Mesodermal cell (in vitro differentiated cells): Measurements from ENCODE around the gene CRAT.

ENCODE experiments used
- H3K27ac ChIP-seq: 2 replicates; pipeline ENCODE4 v1.7.0; 2013; ENCODE audit warnings: mild to moderate bottlenecking, low read depth, low read length, moderate library complexity; ENCODE audit not compliant: severe bottlenecking
- H3K36me3 ChIP-seq: 2 replicates; pipeline ENCODE4 v1.7.1; 2013; ENCODE audit warnings: mild to moderate bottlenecking, low read length, moderate library complexity; ENCODE audit not compliant: control insufficient read depth, insufficient read depth
- H3K4me1 ChIP-seq: one replicate; pipeline ENCODE4 v1.7.1; 2013; ENCODE audit warnings: mild to moderate bottlenecking, low read length; ENCODE audit not compliant: insufficient read depth, control insufficient read depth, poor library complexity, severe bottlenecking
- H3K4me3 ChIP-seq: 2 replicates; pipeline ENCODE4 v1.7.0; 2013; ENCODE audit warnings: low read length, control low read depth, mild to moderate bottlenecking; ENCODE audit not compliant: insufficient read depth, poor library complexity, severe bottlenecking; ENCODE audit errors: extremely low read depth
- H3K9me3 ChIP-seq: 2 replicates; pipeline ENCODE4 v1.7.1; 2013; ENCODE audit warnings: mild to moderate bottlenecking, low read length, moderate library complexity; ENCODE audit not compliant: control insufficient read depth
- WGBS, 2 experiments: methylation state at CpG; one replicate each; pipeline ENCODE4 v1.1.5; 2013; ENCODE audit warnings: missing lambda C conversion rate in 2 of 2; ENCODE audit not compliant: insufficient coverage in 2 of 2; 5-methylcytosine and 5-hydroxymethylcytosine counted together

CRAT gene

DNA sequence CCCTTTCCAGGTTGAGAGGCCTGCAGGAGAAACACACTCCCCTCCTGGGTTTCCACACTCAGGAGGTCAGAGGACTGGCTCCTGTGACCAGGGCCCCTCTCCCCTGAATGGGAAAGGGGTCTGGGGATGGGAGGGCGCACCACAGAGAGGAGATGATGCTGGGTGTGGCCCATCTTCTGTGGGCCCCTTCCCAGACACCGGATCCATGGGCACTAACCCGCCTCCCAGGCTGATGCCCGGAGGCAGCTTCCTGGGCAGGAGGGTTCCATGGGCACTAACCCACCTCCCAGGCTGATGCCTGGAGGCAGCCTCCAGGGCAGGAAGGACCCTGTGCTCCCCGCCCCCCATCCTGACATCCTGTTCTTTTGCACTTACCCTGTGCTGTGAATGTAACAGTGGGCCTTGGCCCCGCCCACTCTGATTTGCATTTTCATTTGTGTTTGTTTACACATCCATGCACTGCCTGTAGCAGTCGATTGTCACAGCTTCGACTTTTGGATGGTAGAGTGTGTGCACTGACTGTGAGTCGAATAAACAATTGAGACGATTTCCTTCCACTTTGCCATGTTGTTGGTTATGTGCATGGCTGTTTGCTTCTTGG lies 39.0 kb downstream of the CRAT start:
- H3K4me1 ChIP-seq = peaks cover 5% of the 10 kb centered on the region
- peaks cover 28% of the 10 kb centered on the region for H3K36me3 ChIP-seq
- H3K4me3 ChIP-seq = no peak overlapping the region
- 53 to 72% methylated on average over 5 to 10 of the region's 10 CpGs for WGBS, 2 experiments
- H3K9me3 ChIP-seq = no peaks in the 10 kb centered on the region
- no peak overlapping the region for H3K27ac ChIP-seq

- Histone ChIP-seq H3K27ac (no peak overlapping the region), H3K36me3 (peaks cover 30% of the 10 kb centered on the region), H3K9me3 (no peaks in the 10 kb centered on the region), H3K4me1 (peaks cover 5% of the 10 kb centered on the region), H3K4me3 (no peak overlapping the region)
- WGBS, 2 experiments = 63 to 71% methylated on average over 14 to 17 of the region's 21 CpGs
These were observed 39.7 kb downstream of the CRAT start for GRCh38 chr9:129070696-129071525.

DNA sequence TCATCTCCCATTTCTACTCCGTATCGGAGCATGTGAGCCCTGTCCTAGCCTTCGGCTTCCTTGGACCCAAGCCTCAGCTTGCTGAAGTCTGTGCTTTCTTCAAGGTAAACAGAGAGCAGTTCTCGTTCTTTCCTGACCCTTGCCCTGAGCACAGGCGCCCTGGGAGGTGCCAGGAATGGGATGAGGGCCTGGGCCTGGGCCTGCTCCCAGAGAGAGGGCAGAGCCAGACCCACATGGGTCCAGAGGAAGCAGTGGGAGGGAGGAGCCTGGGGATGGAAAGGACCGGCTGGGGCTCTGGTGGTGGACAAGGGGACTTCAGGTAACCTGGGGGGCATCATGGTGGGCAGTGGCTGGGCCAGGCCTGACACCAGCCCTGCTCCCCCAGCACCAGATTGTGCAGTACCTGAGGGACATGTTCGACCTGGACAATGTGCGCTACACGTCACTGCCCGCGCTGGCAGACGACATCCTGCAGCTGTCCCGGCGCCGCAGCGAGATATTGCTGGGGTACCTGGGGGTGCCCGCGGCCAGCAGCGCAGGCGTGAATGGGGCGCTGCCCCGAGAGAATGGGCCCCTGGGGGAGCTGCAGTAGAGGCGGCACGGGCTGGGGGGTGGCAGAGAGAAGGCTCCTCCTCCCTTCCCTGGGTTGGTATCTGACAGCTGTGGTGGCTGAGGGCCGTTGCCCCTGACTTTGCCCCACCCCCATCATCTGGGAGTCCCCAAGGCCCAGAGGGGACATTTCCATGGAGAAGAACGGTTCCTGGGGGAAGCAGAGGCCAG lies 40.5 kb downstream of the CRAT start:
- Histone ChIP-seq H3K4me1 (peaks cover 5% of the 10 kb centered on the region), H3K36me3 (peaks cover 38% of the 10 kb centered on the region), H3K27ac (no peak overlapping the region), H3K4me3 (no peak overlapping the region), H3K9me3 (no peaks in the 10 kb centered on the region)
- 94 to 95% methylated on average over 20 to 25 of the region's 26 CpGs for WGBS, 2 experiments

DNA sequence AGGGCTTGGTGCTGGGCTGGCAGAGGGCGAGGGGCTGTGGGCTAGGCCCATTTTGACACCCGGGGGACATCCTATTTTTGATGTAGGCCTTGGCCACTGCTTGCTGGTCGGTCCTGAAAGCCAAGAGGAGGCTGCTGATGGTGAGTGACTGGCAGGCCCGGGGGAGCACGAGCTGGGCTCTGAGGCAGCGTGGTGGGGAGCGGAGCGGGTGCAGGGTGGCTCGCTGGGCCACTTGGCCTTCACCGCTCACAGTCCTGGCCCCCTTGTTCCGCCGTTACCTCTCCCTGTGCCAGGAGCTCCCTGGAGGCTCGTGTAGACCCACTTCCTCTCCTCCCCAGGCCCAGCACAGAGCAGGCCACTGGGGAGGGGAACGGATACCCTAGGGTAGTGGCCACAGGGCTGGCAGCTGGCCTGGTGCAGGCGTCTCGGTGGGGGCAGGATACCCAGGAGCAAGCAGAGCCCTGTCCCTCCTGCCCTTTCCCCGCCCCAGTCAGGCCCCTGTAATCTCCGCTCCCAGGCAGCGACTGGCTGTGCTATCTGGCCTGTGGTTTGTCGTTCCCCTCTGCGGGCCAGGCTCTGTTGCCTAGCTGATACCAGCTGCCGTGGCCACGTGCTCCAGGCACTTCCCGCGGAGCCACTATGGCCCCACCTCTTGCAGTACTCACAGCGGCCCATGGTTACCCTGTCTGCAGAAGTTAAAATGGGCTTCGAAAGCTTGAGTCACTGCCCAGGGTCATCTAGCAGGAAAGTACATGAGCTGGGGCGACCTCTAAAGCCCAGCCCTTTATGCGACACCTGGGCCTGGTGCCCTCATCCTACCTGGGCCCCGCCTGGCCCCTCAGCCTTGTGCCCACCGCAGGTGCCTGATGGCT lies 41.4 kb downstream of the CRAT start:
- no peaks in the 10 kb centered on the region for H3K9me3 ChIP-seq
- H3K4me3 ChIP-seq = no peak overlapping the region
- H3K36me3 ChIP-seq = peaks cover 46% of the 10 kb centered on the region
- 92 to 93% methylated on average over 25 to 26 of the region's 31 CpGs for WGBS, 2 experiments
- H3K4me1 ChIP-seq = peaks cover 5% of the 10 kb centered on the region
- peak overlapping the region; percentile 10 for H3K27ac ChIP-seq

DNA sequence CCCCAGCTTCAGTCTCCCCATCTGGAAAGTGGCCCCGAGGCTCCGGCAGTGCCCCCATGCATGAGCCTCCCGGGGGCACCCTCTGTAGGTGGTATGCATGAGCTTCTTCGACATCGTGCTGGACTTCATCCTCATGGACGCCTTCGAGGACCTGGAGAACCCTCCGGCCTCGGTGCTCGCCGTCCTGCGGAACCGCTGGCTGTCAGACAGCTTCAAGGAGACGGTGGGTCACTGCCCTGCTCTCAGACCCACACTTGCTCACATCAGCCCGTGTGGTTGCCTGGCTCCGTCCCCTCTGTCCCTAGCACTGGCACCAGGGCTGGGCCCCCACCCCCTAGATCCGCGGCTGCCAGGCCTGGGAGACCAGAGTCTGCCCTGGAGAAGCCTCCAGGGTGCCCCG lies 42.5 kb downstream of the CRAT start:
- no peaks in the 10 kb centered on the region for H3K9me3 ChIP-seq
- no peak overlapping the region for H3K27ac ChIP-seq
- H3K36me3 ChIP-seq = peaks cover 55% of the 10 kb centered on the region
- no peak overlapping the region for H3K4me3 ChIP-seq
- H3K4me1 ChIP-seq = peaks cover 5% of the 10 kb centered on the region
- WGBS, 2 experiments = 93 to 95% methylated on average over 16 to 18 of the region's 19 CpGs

GRCh38 chr9:129064499-129064908 lies 46.1 kb downstream of the CRAT start:
- Histone ChIP-seq H3K9me3 (no peaks in the 10 kb centered on the region), H3K4me3 (no peak overlapping the region), H3K27ac (no peak overlapping the region), H3K36me3 (peaks cover 60% of the 10 kb centered on the region), H3K4me1 (no peaks in the 10 kb centered on the region)
- 82 to 89% methylated on average over 4 to 6 of the region's 8 CpGs for WGBS, 2 experiments

GRCh38 chr9:129063061-129063460 lies 47.5 kb downstream of the CRAT start:
- H3K27ac ChIP-seq = no peak overlapping the region
- no peak overlapping the region for H3K4me3 ChIP-seq
- H3K36me3 ChIP-seq = peaks cover 60% of the 10 kb centered on the region
- 76 to 94% methylated on average over 4 to 9 of the region's 9 CpGs for WGBS, 2 experiments
- no peaks in the 10 kb centered on the region for H3K9me3 ChIP-seq
- H3K4me1 ChIP-seq = no peaks in the 10 kb centered on the region

GRCh38 chr9:129060991-129061390 lies 49.6 kb downstream of the CRAT start:
- Histone ChIP-seq H3K9me3 (no peaks in the 10 kb centered on the region), H3K4me3 (no peak overlapping the region), H3K4me1 (no peaks in the 10 kb centered on the region), H3K27ac (no peak overlapping the region), H3K36me3 (peaks cover 68% of the 10 kb centered on the region)
- 93 to 100% methylated on average over 4 to 9 of the region's 12 CpGs for WGBS, 2 experiments

DNA sequence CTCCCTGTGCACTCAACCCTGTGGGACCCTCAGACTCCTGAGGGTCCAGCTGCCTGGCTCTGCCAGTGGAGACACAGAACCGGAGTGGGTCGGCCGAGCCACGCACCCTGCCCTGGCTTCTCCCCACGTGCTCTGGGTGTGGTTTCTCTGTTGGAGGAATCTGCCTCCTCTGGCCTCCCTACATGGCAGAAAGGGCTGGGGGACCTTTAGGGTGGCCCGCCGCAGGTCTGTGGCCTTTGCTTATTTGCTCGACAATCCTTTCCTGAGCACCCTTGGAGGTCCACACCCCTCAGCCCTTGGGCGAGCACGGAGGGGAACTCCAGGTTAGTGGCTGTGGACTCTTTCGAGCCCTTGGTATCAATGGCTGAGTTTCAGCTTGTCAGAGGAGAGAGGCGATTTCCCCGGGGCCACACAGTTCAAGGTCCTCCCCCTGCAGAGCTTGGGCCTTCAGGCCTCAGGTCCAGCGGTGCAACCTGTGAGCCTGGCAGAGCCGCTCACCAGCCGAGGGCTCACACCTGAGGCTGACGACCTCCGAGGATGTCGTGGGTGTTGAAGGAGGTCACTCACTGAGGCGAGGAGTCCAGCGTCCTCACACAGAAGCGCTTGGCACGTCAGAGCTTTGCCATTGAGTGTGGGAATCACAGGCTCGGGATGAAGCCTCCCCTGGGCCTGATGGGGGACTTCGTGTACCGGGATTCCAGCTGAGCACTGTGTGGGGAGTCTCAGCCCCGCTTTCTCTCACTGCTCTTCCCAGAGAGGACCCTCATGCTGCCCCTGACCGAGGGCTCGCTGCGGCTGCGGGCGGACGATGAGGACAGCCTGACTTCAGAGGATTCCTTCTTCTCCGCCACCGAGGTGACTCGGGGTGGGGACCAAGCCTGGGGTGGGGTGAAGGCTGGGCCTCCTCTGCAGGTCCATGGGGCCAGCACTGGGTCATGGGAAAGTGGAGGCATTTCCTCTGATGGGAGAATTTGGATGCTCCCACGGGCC lies 50.5 kb downstream of the CRAT start:
- no peak overlapping the region for H3K4me3 ChIP-seq
- H3K4me1 ChIP-seq = no peaks in the 10 kb centered on the region
- WGBS, 2 experiments = 95 to 98% methylated on average over 25 to 27 of the region's 37 CpGs
- peaks cover 63% of the 10 kb centered on the region for H3K36me3 ChIP-seq
- H3K27ac ChIP-seq = no peak overlapping the region
- no peaks in the 10 kb centered on the region for H3K9me3 ChIP-seq
